OCI-LY1 (cell line): ENCODE measurements around the gene DIAPH3.

Experiments used
- H2AFZ ChIP-seq: fragments of 200-600 bp; sonication (generic), shearing (Covaris generic); 2 replicates; pipeline ENCODE4 v1.6.0; 2014; ENCODE audit warnings: antibody characterized with exemption, mild to moderate bottlenecking, low read length
- H3F3A ChIP-seq: fragments of 200-600 bp; sonication (generic), shearing (Covaris generic); 2 replicates; pipeline ENCODE4 v1.6.0; 2014; ENCODE audit warnings: mild to moderate bottlenecking, antibody characterized with exemption, low read length, moderate library complexity; ENCODE audit not compliant: insufficient read depth
- H3K27ac ChIP-seq: fragments of 200-600 bp; sonication (generic); 2 replicates; pipeline ENCODE4 v1.5.1; 2014; ENCODE audit warnings: low read length, mixed run types, mild to moderate bottlenecking, low read depth; ENCODE audit not compliant: poor library complexity, severe bottlenecking
- H3K27me3 ChIP-seq: fragments of 200-600 bp; sonication (generic); 2 replicates; pipeline ENCODE4 v1.6.0; 2014; ENCODE audit warnings: antibody characterized with exemption, mild to moderate bottlenecking, low read length, moderate library complexity; ENCODE audit not compliant: insufficient read depth
- H3K36me3 ChIP-seq: fragments of 200-600 bp; sonication (generic); 2 replicates; pipeline ENCODE4 v1.6.1; 2014; ENCODE audit warnings: mild to moderate bottlenecking, antibody characterized with exemption, low read length, moderate library complexity, mixed read lengths; ENCODE audit not compliant: insufficient read depth
- H3K4me1 ChIP-seq: fragments of 200-600 bp; sonication (generic); 2 replicates; pipeline ENCODE4 v1.5.1; 2014; ENCODE audit warnings: mild to moderate bottlenecking, low read length, moderate library complexity; ENCODE audit not compliant: insufficient read depth, severe bottlenecking
- H3K4me2 ChIP-seq: fragments of 200-600 bp; sonication (generic), shearing (Covaris generic); 2 replicates; pipeline ENCODE4 v1.6.1; 2014; ENCODE audit warnings: low read length
- H3K4me3 ChIP-seq: fragments of 200-600 bp; sonication (generic); 2 replicates; pipeline ENCODE4 v1.5.1; 2014; ENCODE audit warnings: low read length, low read depth, mild to moderate bottlenecking, mixed read lengths; ENCODE audit not compliant: poor library complexity, severe bottlenecking
- H3K79me2 ChIP-seq: fragments of 200-600 bp; shearing (Covaris generic); 2 replicates; pipeline ENCODE4 v1.6.1; 2016; ENCODE audit warnings: mixed run types, low read length, mixed read lengths; ENCODE audit not compliant: insufficient read depth
- H3K9ac ChIP-seq: fragments of 200-600 bp; sonication (generic), shearing (Covaris generic); 2 replicates; pipeline ENCODE4 v1.6.1; 2014; ENCODE audit warnings: mild to moderate bottlenecking, low read length, mixed read lengths
- H3K9me2 ChIP-seq: fragments of 200-600 bp; sonication (generic), shearing (Covaris generic); 2 replicates; pipeline ENCODE4 v1.6.1; 2014; ENCODE audit warnings: low read depth, mild to moderate bottlenecking, low read length, mixed read lengths
- H3K9me3 ChIP-seq: fragments of 200-600 bp; shearing (Covaris generic); 2 replicates; pipeline ENCODE4 v1.6.1; 2014; ENCODE audit warnings: low read length, mixed read lengths
- H4K20me1 ChIP-seq: fragments of 200-600 bp; sonication (generic), shearing (Covaris generic); 2 replicates; pipeline ENCODE4 v1.6.0; 2016; ENCODE audit warnings: mild to moderate bottlenecking, low read length; ENCODE audit not compliant: insufficient read depth
- EZH2 ChIP-seq: fragments of 200-600 bp; sonication (generic), shearing (Covaris generic); IDR thresholded peaks from 2 replicates; pipeline ENCODE4 v1.8.0; 2017; ENCODE audit warnings: borderline replicate concordance, mixed run types, mild to moderate bottlenecking, antibody characterized with exemption, low read length, moderate library complexity, mixed read lengths
- TF ChIP-seq, protein P1 (sequence below): fragments of 200-600 bp; sonication (generic), shearing (Covaris generic); IDR thresholded peaks from 2 replicates; pipeline ENCODE4 v1.5.1; 2017; ENCODE audit warnings: mild to moderate bottlenecking, antibody characterized with exemption, low read length, moderate library complexity, mixed read lengths

The DIAPH3 gene

DNA sequence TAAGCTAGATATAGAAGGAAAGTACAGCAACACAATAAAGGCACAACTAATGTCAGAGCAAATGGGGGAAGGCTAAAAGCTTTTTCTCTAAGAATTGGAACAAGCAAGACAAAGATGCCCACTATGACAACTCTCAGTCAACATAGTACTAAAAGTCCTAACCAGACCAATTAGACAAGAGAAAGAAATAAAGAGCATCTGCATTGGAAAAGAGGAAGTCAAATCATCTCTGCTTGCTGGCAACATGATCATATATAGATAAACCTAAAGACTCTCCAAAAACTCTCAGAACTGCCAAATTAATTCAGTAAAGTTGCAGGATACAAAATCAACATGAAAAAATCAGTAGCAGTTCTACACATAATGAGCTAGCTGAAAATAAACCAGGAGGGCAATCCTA, 542.0 kb downstream of the DIAPH3 start:
- no peak for TF ChIP-seq EZH2
- TF ChIP-seq, protein P1, sequence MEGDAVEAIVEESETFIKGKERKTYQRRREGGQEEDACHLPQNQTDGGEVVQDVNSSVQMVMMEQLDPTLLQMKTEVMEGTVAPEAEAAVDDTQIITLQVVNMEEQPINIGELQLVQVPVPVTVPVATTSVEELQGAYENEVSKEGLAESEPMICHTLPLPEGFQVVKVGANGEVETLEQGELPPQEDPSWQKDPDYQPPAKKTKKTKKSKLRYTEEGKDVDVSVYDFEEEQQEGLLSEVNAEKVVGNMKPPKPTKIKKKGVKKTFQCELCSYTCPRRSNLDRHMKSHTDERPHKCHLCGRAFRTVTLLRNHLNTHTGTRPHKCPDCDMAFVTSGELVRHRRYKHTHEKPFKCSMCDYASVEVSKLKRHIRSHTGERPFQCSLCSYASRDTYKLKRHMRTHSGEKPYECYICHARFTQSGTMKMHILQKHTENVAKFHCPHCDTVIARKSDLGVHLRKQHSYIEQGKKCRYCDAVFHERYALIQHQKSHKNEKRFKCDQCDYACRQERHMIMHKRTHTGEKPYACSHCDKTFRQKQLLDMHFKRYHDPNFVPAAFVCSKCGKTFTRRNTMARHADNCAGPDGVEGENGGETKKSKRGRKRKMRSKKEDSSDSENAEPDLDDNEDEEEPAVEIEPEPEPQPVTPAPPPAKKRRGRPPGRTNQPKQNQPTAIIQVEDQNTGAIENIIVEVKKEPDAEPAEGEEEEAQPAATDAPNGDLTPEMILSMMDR = no peak
- Histone ChIP-seq H3K27ac (no peak overlapping the region), H3K79me2 (no peaks in the 10 kb centered on the region), H3K27me3 (no peaks in the 10 kb centered on the region), H3K4me1 (no peaks in the 10 kb centered on the region), H3K36me3 (no peaks in the 10 kb centered on the region), H4K20me1 (no peaks in the 10 kb centered on the region), H3K9me3 (no peaks in the 10 kb centered on the region), H3K4me2 (no peak overlapping the region), H3F3A (no peaks in the 10 kb centered on the region), H3K9me2 (no peaks in the 10 kb centered on the region), H3K4me3 (no peak overlapping the region), H2AFZ (no peak overlapping the region), H3K9ac (no peak overlapping the region)
